Activated naive CD8-positive, alpha-beta T cell (primary cell): ENCODE measurements around the gene ODC1.

ENCODE experiments used
- H3K27ac Mint-ChIP-seq: one replicate; pipeline ENCODE4 v1.8.0; 2021; ENCODE audit warnings: mixed read lengths
- H3K27me3 Mint-ChIP-seq: one replicate; pipeline ENCODE4 v1.8.0; 2021; ENCODE audit warnings: mixed read lengths
- H3K36me3 Mint-ChIP-seq: one replicate; pipeline ENCODE4 v1.8.0; 2021; ENCODE audit warnings: mixed read lengths
- H3K4me1 Mint-ChIP-seq: one replicate; pipeline ENCODE4 v1.8.0; 2021; ENCODE audit warnings: low read depth, mixed read lengths
- H3K4me3 Mint-ChIP-seq: one replicate; pipeline ENCODE4 v1.8.0; 2021; ENCODE audit warnings: mild to moderate bottlenecking, mixed read lengths
- H3K9me3 Mint-ChIP-seq: one replicate; pipeline ENCODE4 v1.8.0; 2021; ENCODE audit warnings: low read depth, mixed read lengths

The ODC1 gene

GRCh38 chr2:10424916-10425505 lies 23.1 kb downstream of the ODC1 start:
- no peaks in the 10 kb centered on the region for H3K4me1 Mint-ChIP-seq
- H3K27ac Mint-ChIP-seq = no peak overlapping the region
- peaks cover 2% of the 10 kb centered on the region for H3K36me3 Mint-ChIP-seq
- H3K9me3 Mint-ChIP-seq = no peaks in the 10 kb centered on the region
- H3K4me3 Mint-ChIP-seq = no peak overlapping the region
- H3K27me3 Mint-ChIP-seq = no peaks in the 10 kb centered on the region

DNA sequence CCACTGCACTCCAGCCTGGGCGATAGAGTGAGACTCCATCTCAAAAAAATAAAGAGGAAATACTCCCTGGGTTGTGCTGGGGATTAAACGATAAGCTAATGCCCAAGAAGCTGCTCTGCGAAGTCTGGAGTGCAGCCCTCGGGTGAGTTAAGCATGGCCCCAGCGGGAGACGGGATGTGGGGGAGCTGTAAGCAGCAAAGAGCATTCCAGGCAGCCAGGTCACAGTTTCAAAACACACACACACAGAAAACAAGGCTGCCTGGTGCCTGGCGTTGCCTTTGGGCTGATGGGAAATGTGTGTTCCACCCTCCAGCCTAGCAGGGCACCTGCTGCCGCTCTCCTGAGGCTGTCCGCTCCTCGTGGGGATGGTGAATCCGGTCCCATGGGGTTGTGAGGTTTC lies 24.1 kb downstream of the ODC1 start:
- Mint-ChIP-seq H3K4me3 (no peak overlapping the region), H3K4me1 (no peaks in the 10 kb centered on the region), H3K36me3 (peaks cover 5% of the 10 kb centered on the region), H3K27ac (no peak overlapping the region), H3K27me3 (no peaks in the 10 kb centered on the region), H3K9me3 (no peaks in the 10 kb centered on the region)

DNA sequence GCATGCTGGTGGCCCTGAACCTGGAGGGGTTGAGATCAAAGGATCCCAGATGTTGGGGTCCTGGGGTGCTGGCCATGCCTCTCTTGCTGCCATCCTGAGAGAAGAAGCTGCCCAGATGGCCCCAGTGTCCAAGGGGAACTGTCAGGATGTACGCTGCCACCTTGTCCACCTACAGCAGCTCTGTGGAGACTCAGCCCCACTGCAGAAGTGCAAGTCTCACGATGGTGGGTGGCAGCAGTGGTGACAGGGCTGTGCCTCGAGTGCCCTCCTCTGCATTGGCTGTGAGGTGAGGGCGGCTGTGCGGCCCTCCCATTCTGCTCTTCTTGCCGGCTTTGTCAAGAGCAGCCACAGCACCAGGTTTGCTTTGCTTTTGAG lies 24.7 kb downstream of the ODC1 start:
- no peak overlapping the region for H3K4me3 Mint-ChIP-seq
- H3K27ac Mint-ChIP-seq = no peak overlapping the region
- peaks cover 3% of the 10 kb centered on the region for H3K4me1 Mint-ChIP-seq
- H3K9me3 Mint-ChIP-seq = no peaks in the 10 kb centered on the region
- peaks cover 5% of the 10 kb centered on the region for H3K36me3 Mint-ChIP-seq
- H3K27me3 Mint-ChIP-seq = no peaks in the 10 kb centered on the region

DNA sequence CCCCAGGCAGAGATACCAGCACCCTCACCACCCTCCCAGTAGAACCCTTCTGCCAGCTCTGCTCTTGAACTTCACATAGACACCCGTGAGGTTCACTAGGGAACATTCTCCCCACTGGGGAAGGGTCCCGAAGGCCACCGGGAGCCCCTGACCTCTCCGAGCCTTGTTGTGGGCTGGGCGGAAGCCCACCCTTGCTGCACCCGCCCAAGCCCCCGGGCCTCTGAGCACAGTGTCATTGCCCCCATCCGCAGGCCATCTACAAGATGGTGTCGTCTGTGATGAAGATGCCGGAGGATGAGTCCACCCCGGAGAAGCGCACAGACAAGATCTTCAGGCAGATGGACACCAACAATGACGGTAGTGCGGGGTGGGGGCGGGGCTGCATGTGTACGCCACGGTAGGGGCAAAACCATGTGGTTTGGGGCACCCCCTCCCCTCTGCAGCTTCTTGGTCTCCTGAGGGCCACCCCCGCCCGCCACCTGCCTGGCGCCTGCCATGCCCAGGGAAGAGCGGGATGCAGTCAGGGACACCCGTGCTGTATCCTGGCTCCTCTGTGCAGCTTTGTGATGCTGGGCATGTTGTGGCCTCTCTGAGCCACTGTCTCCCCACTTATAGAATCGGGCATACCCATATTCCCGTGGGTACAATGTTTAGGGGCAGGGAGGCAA lies 25.3 kb downstream of the ODC1 start:
- peaks cover 4% of the 10 kb centered on the region for H3K4me1 Mint-ChIP-seq
- H3K27me3 Mint-ChIP-seq = no peaks in the 10 kb centered on the region
- H3K9me3 Mint-ChIP-seq = no peaks in the 10 kb centered on the region
- H3K27ac Mint-ChIP-seq = no peak overlapping the region
- no peak overlapping the region for H3K4me3 Mint-ChIP-seq
- peaks cover 5% of the 10 kb centered on the region for H3K36me3 Mint-ChIP-seq

GRCh38 chr2:10422251-10422650 lies 25.9 kb downstream of the ODC1 start:
- H3K36me3 Mint-ChIP-seq = peaks cover 2% of the 10 kb centered on the region
- no peak overlapping the region for H3K4me3 Mint-ChIP-seq
- no peaks in the 10 kb centered on the region for H3K9me3 Mint-ChIP-seq
- no peak overlapping the region for H3K27ac Mint-ChIP-seq
- H3K4me1 Mint-ChIP-seq = peaks cover 9% of the 10 kb centered on the region
- H3K27me3 Mint-ChIP-seq = no peaks in the 10 kb centered on the region

DNA sequence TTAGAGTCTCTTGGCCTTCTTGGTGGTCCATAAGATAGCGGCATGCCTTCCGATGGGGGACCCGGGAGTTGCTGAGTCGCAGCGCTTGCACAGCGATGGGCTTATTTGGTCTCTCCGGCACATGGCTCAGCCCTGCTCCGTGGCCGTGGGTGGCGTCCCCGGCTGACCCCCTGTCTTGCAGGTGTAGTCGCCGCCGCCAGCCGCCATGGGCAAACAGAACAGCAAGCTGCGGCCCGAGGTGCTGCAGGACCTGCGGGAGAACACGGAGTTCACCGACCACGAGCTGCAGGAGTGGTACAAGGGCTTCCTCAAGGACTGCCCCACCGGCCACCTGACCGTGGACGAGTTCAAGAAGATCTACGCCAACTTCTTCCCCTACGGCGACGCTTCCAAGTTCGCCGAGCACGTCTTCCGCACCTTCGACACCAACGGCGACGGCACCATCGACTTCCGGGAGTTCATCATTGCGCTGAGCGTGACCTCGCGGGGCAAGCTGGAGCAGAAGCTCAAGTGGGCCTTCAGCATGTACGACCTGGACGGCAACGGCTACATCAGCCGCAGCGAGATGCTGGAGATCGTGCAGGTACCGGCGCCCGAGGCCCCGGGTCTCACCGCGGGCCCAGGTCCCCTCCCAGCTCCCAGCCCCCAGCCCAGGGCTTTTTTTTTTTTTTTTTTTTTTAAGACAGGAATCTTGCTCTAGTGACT lies 28.4 kb downstream of the ODC1 start:
- H3K36me3 Mint-ChIP-seq = peaks cover 2% of the 10 kb centered on the region
- no peaks in the 10 kb centered on the region for H3K9me3 Mint-ChIP-seq
- H3K4me3 Mint-ChIP-seq = no peak overlapping the region
- peaks cover 12% of the 10 kb centered on the region for H3K4me1 Mint-ChIP-seq
- H3K27me3 Mint-ChIP-seq = no peaks in the 10 kb centered on the region
- no peak overlapping the region for H3K27ac Mint-ChIP-seq

DNA sequence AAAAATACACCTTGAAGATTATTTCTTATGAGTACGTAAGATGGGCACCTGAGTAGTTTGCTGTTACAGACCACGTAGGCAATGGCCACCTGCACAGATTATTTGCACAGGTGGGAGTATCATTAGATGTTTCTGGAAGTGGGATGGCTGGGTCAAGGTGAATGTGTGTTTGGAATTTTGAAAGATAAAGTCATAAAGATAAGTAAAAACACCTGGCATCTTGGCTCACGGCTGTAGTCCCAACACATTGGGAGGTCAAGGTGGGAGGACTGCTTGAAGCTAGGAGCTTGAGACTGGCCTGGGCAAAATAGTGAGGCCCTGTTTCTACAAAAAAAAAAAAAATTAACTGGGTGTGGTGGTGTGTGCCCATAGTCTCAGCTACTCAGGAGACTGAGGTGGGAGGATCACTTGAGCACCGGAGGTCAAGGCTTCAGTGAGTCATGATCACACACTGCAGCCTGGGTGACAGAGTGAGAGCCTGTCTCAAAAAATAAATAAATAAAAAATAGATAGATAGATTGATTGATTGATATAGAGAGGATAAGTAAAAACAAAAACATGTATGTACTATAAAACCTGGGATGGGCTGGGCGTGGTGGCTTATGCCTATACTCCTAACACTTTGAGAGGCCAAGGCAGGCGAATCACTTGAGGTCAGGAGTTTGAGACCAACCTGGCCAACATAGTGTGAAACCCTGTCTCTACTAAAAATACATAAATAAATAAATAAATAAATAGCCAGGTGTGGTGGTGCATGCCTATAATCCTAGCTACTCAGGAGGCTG lies 30.4 kb downstream of the ODC1 start:
- H3K27ac Mint-ChIP-seq = no peak overlapping the region
- H3K4me1 Mint-ChIP-seq = peaks cover 14% of the 10 kb centered on the region
- H3K36me3 Mint-ChIP-seq = peaks cover 2% of the 10 kb centered on the region
- H3K9me3 Mint-ChIP-seq = no peaks in the 10 kb centered on the region
- no peak overlapping the region for H3K4me3 Mint-ChIP-seq
- H3K27me3 Mint-ChIP-seq = no peaks in the 10 kb centered on the region

DNA sequence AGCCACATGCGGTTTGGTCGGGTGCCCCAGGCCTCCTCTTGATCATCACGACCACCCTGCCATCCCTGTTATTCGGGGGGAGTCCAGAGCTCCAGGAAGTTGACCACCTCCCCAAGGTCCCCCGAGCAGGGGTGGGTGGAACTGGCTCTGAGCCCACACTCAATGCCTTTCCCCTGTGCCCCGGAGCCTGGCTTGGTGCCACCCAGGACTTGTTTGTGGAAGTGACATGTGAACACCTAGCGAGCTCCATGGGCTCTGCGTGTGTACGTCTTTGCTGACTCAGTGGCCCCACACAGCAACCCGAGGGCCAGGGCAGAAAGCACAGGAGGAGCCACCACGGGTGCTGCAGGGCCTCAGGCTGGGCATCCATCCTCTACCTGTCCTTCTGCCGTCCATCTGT lies 32.5 kb downstream of the ODC1 start:
- Mint-ChIP-seq H3K36me3 (peaks cover 2% of the 10 kb centered on the region), H3K27ac (no peak overlapping the region), H3K27me3 (no peaks in the 10 kb centered on the region)

DNA sequence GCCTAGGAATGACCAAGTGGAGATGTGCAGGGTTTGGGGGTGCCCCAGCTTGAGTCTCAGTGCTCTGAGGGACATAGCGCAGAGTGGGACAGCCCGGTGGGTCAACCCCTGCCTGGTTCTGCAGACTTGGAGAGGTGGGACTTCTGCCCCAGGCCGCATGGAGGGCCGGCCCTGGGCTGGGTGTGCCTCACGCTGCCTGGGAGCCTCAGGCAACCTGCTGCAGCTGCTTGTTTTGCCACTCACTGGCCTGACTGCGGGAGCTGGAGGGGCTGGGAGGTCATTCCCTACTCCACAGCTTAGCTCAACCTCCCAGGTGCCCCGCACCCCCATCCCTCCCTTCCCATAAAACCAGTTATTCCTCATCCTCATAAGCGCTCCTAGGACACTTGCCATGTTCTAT lies 33.1 kb downstream of the ODC1 start:
- Mint-ChIP-seq H3K9me3 (no peaks in the 10 kb centered on the region), H3K4me1 (peaks cover 17% of the 10 kb centered on the region), H3K27ac (no peak overlapping the region), H3K4me3 (no peak overlapping the region), H3K36me3 (peaks cover 2% of the 10 kb centered on the region), H3K27me3 (no peaks in the 10 kb centered on the region)

More for the DNA sequence above, 32.5 kb downstream of the ODC1 start:
- Mint-ChIP-seq H3K4me1 (peaks cover 14% of the 10 kb centered on the region), H3K4me3 (no peak overlapping the region), H3K9me3 (no peaks in the 10 kb centered on the region)

- Mint-ChIP-seq H3K27ac (no peak overlapping the region), H3K4me3 (no peak overlapping the region), H3K4me1 (peaks cover 17% of the 10 kb centered on the region), H3K27me3 (no peaks in the 10 kb centered on the region), H3K36me3 (peaks cover 2% of the 10 kb centered on the region), H3K9me3 (no peaks in the 10 kb centered on the region)
Observed at GRCh38 chr2:10414591-10414990, 33.5 kb downstream of the ODC1 start.

DNA sequence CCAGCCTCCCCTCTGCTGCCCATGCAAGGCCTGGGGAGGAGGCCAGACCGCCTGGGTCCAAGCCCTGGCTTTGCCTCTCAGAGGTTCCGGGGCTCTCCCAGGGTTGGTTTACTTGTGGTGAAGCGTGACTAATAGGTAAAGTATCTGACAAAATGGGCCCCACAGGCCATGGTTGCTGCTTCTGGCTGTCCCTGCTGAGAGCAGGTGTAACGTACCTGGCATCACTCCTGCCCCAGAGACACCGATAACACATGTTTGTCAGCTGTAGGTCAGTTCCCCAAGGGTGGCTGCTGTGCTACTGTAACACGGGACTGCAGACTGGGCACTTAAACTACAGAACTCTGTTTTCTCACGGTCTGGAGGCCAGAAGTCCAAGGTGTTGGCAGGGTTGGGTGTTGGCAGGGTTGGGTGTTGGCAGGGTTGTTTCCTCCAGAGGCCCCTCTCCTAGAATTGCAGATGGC lies 34.1 kb downstream of the ODC1 start:
- H3K9me3 Mint-ChIP-seq = no peaks in the 10 kb centered on the region
- no peaks in the 10 kb centered on the region for H3K36me3 Mint-ChIP-seq
- H3K4me1 Mint-ChIP-seq = peaks cover 20% of the 10 kb centered on the region
- H3K27ac Mint-ChIP-seq = no peak overlapping the region
- no peak overlapping the region for H3K4me3 Mint-ChIP-seq
- H3K27me3 Mint-ChIP-seq = no peaks in the 10 kb centered on the region

- H3K36me3 Mint-ChIP-seq = no peaks in the 10 kb centered on the region
- H3K4me3 Mint-ChIP-seq = no peak overlapping the region
- no peaks in the 10 kb centered on the region for H3K27me3 Mint-ChIP-seq
- no peaks in the 10 kb centered on the region for H3K9me3 Mint-ChIP-seq
- no peak overlapping the region for H3K27ac Mint-ChIP-seq
- peaks cover 24% of the 10 kb centered on the region for H3K4me1 Mint-ChIP-seq
Observed at GRCh38 chr2:10413503-10413902, 34.6 kb downstream of the ODC1 start.

GRCh38 chr2:10412380-10412779 lies 35.7 kb downstream of the ODC1 start:
- Mint-ChIP-seq H3K4me1 (peaks cover 29% of the 10 kb centered on the region), H3K36me3 (no peaks in the 10 kb centered on the region), H3K4me3 (no peak overlapping the region), H3K27ac (no peak overlapping the region), H3K27me3 (no peaks in the 10 kb centered on the region), H3K9me3 (no peaks in the 10 kb centered on the region)

DNA sequence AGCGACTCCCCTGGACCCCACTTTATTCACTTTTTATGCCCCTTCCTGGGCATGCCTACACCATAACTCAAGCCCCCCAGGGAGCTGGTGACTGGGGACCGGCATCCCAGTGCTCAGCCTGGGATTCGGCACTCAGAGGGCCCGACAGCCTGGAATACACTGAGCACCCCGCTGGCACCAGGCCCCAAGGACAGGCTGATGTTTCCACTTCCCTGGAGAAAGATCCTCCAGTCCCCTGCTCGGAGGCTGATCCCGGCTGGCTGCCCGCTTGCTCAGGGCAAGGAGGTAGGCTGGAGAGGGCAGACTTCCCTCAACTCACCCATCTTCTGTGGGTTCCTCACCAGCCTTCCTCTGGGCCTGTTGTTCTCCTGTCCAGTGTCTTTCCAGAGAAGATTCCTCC lies 36.6 kb downstream of the ODC1 start:
- H3K4me1 Mint-ChIP-seq = peaks cover 35% of the 10 kb centered on the region

More for the DNA sequence above, 36.6 kb downstream of the ODC1 start:
- Mint-ChIP-seq H3K27me3 (no peaks in the 10 kb centered on the region), H3K4me3 (no peak overlapping the region), H3K9me3 (no peaks in the 10 kb centered on the region), H3K27ac (no peak overlapping the region), H3K36me3 (no peaks in the 10 kb centered on the region)
